ENCODE data around the gene MAML2.

MAML2 gene

GRCh38 chr11:96082002-96082899 is 260.7 kb downstream of the MAML2 start:
- no peak for DNase-seq (ENCODE audit: low read depth)
- H3K4me3 ChIP-seq (ENCODE audit: low read depth, low read length), result no peak overlapping the region
- no peak for TF ChIP-seq CTCF (IDR thresholded peaks at IDR 0.05; ENCODE audit: low read depth, low read length, missing control alignments)

GRCh38 chr11:96081561-96081960 is 261.4 kb downstream of the MAML2 start:
- TF ChIP-seq CTCF (IDR thresholded peaks at IDR 0.05; ENCODE audit: low read depth, low read length, missing control alignments), result no peak
- H3K4me3 ChIP-seq (ENCODE audit: low read depth, low read length), result no peak overlapping the region
- DNase-seq (ENCODE audit: low read depth), result no peak

- no peak for DNase-seq (ENCODE audit: low read depth)
- no peak for TF ChIP-seq CTCF (IDR thresholded peaks at IDR 0.05; ENCODE audit: low read depth, low read length, missing control alignments)
- H3K4me3 ChIP-seq (ENCODE audit: low read depth, low read length), result no peak overlapping the region
These were observed 263.3 kb downstream of the MAML2 start for GRCh38 chr11:96079691-96080090.

- no peak overlapping the region for H3K4me3 ChIP-seq (ENCODE audit: low read depth, low read length)
- TF ChIP-seq CTCF (IDR thresholded peaks at IDR 0.05; ENCODE audit: low read depth, low read length, missing control alignments), result no peak
- DNase-seq (ENCODE audit: low read depth), result no peak
These were observed 267.4 kb downstream of the MAML2 start for GRCh38 chr11:96075532-96075959.

- no peak for TF ChIP-seq CTCF (IDR thresholded peaks at IDR 0.05; ENCODE audit: low read depth, low read length, missing control alignments)
- no peak for DNase-seq (ENCODE audit: low read depth)
- H3K4me3 ChIP-seq (ENCODE audit: low read depth, low read length), result no peak overlapping the region
These were observed 268.3 kb downstream of the MAML2 start for GRCh38 chr11:96074551-96075310.

- no peak overlapping the region for H3K4me3 ChIP-seq (ENCODE audit: low read depth, low read length)
- TF ChIP-seq CTCF (IDR thresholded peaks at IDR 0.05; ENCODE audit: low read depth, low read length, missing control alignments), result no peak
- DNase-seq (ENCODE audit: low read depth), result no peak
These were observed 269.5 kb downstream of the MAML2 start for GRCh38 chr11:96073536-96073935.

Measured in GM12864 (cell line).